BLaER1 treated with 17β-estradiol and CSF1 and Interleukin-3, amounts not matched to agents 10 nM and 100 nM (cell line): Measurements from ENCODE around the gene CYTH4.

Experiments
- H3K27ac ChIP-seq, 11 experiments: shearing (Covaris generic); formaldehyde crosslinking; 2 replicates each; pipeline ENCODE4 v1.8.1; 2022
- H3K27me3 ChIP-seq, 11 experiments: shearing (Covaris generic); formaldehyde crosslinking; 2 replicates each; pipeline ENCODE4 v1.8.1; 2022
- H3K36me3 ChIP-seq, 11 experiments: shearing (Covaris generic); formaldehyde crosslinking; 2 replicates each; pipeline ENCODE4 v1.8.1; 2022
- H3K4me1 ChIP-seq, 10 experiments: shearing (Covaris generic); formaldehyde crosslinking; 2 replicates each; pipeline ENCODE4 v1.8.1; 2022
- H3K4me2 ChIP-seq, 11 experiments: shearing (Covaris generic); formaldehyde crosslinking; 2 replicates each; pipeline ENCODE4 v1.8.1; 2022
- H3K4me3 ChIP-seq, 10 experiments: shearing (Covaris generic); formaldehyde crosslinking; 2 replicates each; pipeline ENCODE4 v1.8.1; 2022
- H3K9ac ChIP-seq, 11 experiments: shearing (Covaris generic); formaldehyde crosslinking; 2 replicates each; pipeline ENCODE4 v1.8.1; 2022
- H3K9me3 ChIP-seq, 11 experiments: shearing (Covaris generic); formaldehyde crosslinking; replicated peaks in 1 of 11; 2 replicates each; pipeline ENCODE4 v1.8.1; 2022
- H4K20me1 ChIP-seq, 11 experiments: shearing (Covaris generic); formaldehyde crosslinking; 2 replicates each; pipeline ENCODE4 v1.8.1; 2022
- Cebpa-rat ChIP-seq, 11 experiments: shearing (Covaris generic); IDR thresholded peaks; 2 replicates each; pipeline ENCODE4 v1.8.1; 2022

Gene CYTH4

GRCh38 chr22:37260901-37261336 is 21.4 kb upstream of the CYTH4 start:
- Histone ChIP-seq H4K20me1 (peaks cover 0 to 7% (median 0%) of the 10 kb centered on the region in 11 experiments; a peak in 1 of 22 replicates), H3K4me1 (peaks cover 23 to 48% (median 31%) of the 10 kb centered on the region in 10 experiments), H3K4me3 (no peak overlapping the region), H3K4me2 (peak overlapping the region; percentile 67 to 89 (median 81)), H3K36me3 (peaks cover 0 to 6% (median 0%) of the 10 kb centered on the region in 11 experiments; a peak in 2 of 22 replicates), H3K27me3 (peaks cover 0 to 9% (median 0%) of the 10 kb centered on the region in 11 experiments; a peak in 4 of 22 replicates), H3K27ac (no peak overlapping the region), H3K9ac (peak overlapping the region in 4 of 11 experiments; percentile 19 to 36 (median 26); a peak in 1 of 22 replicates), H3K9me3 (peaks cover 15 to 19% (median 17%) of the 10 kb centered on the region in 11 experiments)
- TF ChIP-seq Cebpa-rat (IDR thresholded peaks at IDR 0.05), result no peak

GRCh38 chr22:37262346-37262745 is 20.0 kb upstream of the CYTH4 start:
- Histone ChIP-seq H3K27me3 (peaks cover 0 to 9% (median 0%) of the 10 kb centered on the region in 11 experiments; a peak in 4 of 22 replicates), H3K9me3 (peaks cover 15 to 19% (median 17%) of the 10 kb centered on the region in 11 experiments), H3K4me3 (no peak overlapping the region), H3K4me2 (no peak overlapping the region), H3K4me1 (peaks cover 31 to 56% (median 41%) of the 10 kb centered on the region in 10 experiments), H3K27ac (no peak overlapping the region), H4K20me1 (peaks cover 0 to 7% (median 0%) of the 10 kb centered on the region in 11 experiments; a peak in 1 of 22 replicates), H3K9ac (no peak overlapping the region), H3K36me3 (peaks cover 0 to 6% (median 0%) of the 10 kb centered on the region in 11 experiments; a peak in 2 of 22 replicates)
- TF ChIP-seq Cebpa-rat (IDR thresholded peaks at IDR 0.05), result no peak

GRCh38 chr22:37263966-37264887 is 18.1 kb upstream of the CYTH4 start:
- Histone ChIP-seq H3K4me1 (peaks cover 38 to 56% (median 48%) of the 10 kb centered on the region in 10 experiments), H3K27me3 (peaks cover 0 to 9% (median 0%) of the 10 kb centered on the region in 11 experiments; a peak in 4 of 22 replicates), H3K36me3 (peaks cover 0 to 6% (median 0%) of the 10 kb centered on the region in 11 experiments; a peak in 2 of 22 replicates), H3K4me2 (peak overlapping the region in 6 of 11 experiments; percentile 8 to 34 (median 12); a peak in 3 of 22 replicates), H3K4me3 (peak overlapping the region in 1 of 10 experiments; percentile 11; a peak in 1 of 20 replicates), H3K27ac (no peak overlapping the region), H3K9me3 (peaks cover 15 to 19% (median 17%) of the 10 kb centered on the region in 11 experiments), H3K9ac (no peak overlapping the region), H4K20me1 (peaks cover 0 to 7% (median 0%) of the 10 kb centered on the region in 11 experiments; a peak in 1 of 22 replicates)
- no peak for TF ChIP-seq Cebpa-rat (IDR thresholded peaks at IDR 0.05)

- peak overlapping the region in 8 of 11 experiments; percentile 56 to 89 (median 72); a peak in 15 of 22 replicates for H3K27ac ChIP-seq
- H4K20me1 ChIP-seq, result no peaks in the 10 kb centered on the region
- H3K9ac ChIP-seq, result peak overlapping the region; percentile 45 to 82 (median 70); a peak in 20 of 22 replicates
- peaks cover 0 to 6% (median 0%) of the 10 kb centered on the region in 11 experiments; a peak in 2 of 22 replicates for H3K36me3 ChIP-seq
- peak overlapping the region in 8 of 10 experiments; percentile 40 to 69 (median 50); a peak in 11 of 20 replicates for H3K4me3 ChIP-seq
- no peak for TF ChIP-seq Cebpa-rat (IDR thresholded peaks at IDR 0.05)
- no peaks in the 10 kb centered on the region for H3K27me3 ChIP-seq
- peaks cover 15 to 19% (median 17%) of the 10 kb centered on the region in 11 experiments for H3K9me3 ChIP-seq
- peaks cover 27 to 54% (median 50%) of the 10 kb centered on the region in 10 experiments for H3K4me1 ChIP-seq
- peak overlapping the region; percentile 74 to 98 (median 83) for H3K4me2 ChIP-seq
Measured at GRCh38 chr22:37266581-37267134, 15.7 kb upstream of the CYTH4 start.

- peak overlapping the region; percentile 74 to 98 (median 83) for H3K4me2 ChIP-seq
- peaks cover 15 to 19% (median 17%) of the 10 kb centered on the region in 11 experiments for H3K9me3 ChIP-seq
- H3K27ac ChIP-seq, result peak overlapping the region; percentile 45 to 89 (median 70)
- H3K4me1 ChIP-seq, result peaks cover 27 to 59% (median 55%) of the 10 kb centered on the region in 10 experiments
- peak overlapping the region; percentile 40 to 69 (median 50) for H3K4me3 ChIP-seq
- no peaks in the 10 kb centered on the region for H3K27me3 ChIP-seq
- H3K9ac ChIP-seq, result peak overlapping the region; percentile 45 to 82 (median 70)
- peaks cover 0 to 6% (median 0%) of the 10 kb centered on the region in 11 experiments; a peak in 2 of 22 replicates for H3K36me3 ChIP-seq
- no peak for TF ChIP-seq Cebpa-rat (IDR thresholded peaks at IDR 0.05)
- H4K20me1 ChIP-seq, result no peaks in the 10 kb centered on the region
Measured at GRCh38 chr22:37267135-37267587, 15.1 kb upstream of the CYTH4 start.

GRCh38 chr22:37267661-37268413 is 14.5 kb upstream of the CYTH4 start:
- H3K4me1 ChIP-seq, result peaks cover 27 to 66% (median 61%) of the 10 kb centered on the region in 10 experiments
- H3K9ac ChIP-seq, result peak overlapping the region; percentile 45 to 82 (median 70); a peak in 21 of 22 replicates
- H3K36me3 ChIP-seq, result peaks cover 0 to 6% (median 0%) of the 10 kb centered on the region in 11 experiments; a peak in 2 of 22 replicates
- no peaks in the 10 kb centered on the region for H3K27me3 ChIP-seq
- no peaks in the 10 kb centered on the region for H4K20me1 ChIP-seq
- TF ChIP-seq Cebpa-rat (IDR thresholded peaks at IDR 0.05), result peak in 2 of 11 experiments; percentile 37 to 40; a peak in 3 of 22 replicates
- peaks cover 15 to 19% (median 17%) of the 10 kb centered on the region in 11 experiments for H3K9me3 ChIP-seq
- peak overlapping the region; percentile 45 to 89 (median 70); a peak in 21 of 22 replicates for H3K27ac ChIP-seq
- H3K4me2 ChIP-seq, result peak overlapping the region; percentile 74 to 98 (median 83)
- H3K4me3 ChIP-seq, result peak overlapping the region; percentile 40 to 69 (median 50); a peak in 18 of 20 replicates

- Histone ChIP-seq H4K20me1 (no peaks in the 10 kb centered on the region), H3K4me2 (peak overlapping the region in 6 of 11 experiments; percentile 63 to 99 (median 91); a peak in 9 of 22 replicates), H3K4me3 (no peak overlapping the region), H3K27me3 (no peaks in the 10 kb centered on the region), H3K9ac (peak overlapping the region in 3 of 11 experiments; percentile 31 to 48 (median 36); a peak in 4 of 22 replicates), H3K4me1 (peaks cover 34 to 88% (median 82%) of the 10 kb centered on the region in 10 experiments), H3K27ac (peak overlapping the region in 4 of 11 experiments; percentile 72 to 89 (median 80); a peak in 7 of 22 replicates), H3K9me3 (peaks cover 0 to under 1% (median 0%) of the 10 kb centered on the region in 11 experiments; a peak in 3 of 22 replicates), H3K36me3 (no peaks in the 10 kb centered on the region)
- no peak for TF ChIP-seq Cebpa-rat (IDR thresholded peaks at IDR 0.05)
Measured at GRCh38 chr22:37269936-37270678, 12.2 kb upstream of the CYTH4 start.
